NCI-H446 (cell line): ENCODE results near the gene DDX25.
A peak's percentile ranks its signal among the peaks of the same experiment; 100 is the strongest.

Source experiments
- DNase-seq, 2 experiments: peaks; one replicate each; lab custom pipeline; 2025; lab: John Stamatoyannopoulos, UW

The DDX25 gene

DNA sequence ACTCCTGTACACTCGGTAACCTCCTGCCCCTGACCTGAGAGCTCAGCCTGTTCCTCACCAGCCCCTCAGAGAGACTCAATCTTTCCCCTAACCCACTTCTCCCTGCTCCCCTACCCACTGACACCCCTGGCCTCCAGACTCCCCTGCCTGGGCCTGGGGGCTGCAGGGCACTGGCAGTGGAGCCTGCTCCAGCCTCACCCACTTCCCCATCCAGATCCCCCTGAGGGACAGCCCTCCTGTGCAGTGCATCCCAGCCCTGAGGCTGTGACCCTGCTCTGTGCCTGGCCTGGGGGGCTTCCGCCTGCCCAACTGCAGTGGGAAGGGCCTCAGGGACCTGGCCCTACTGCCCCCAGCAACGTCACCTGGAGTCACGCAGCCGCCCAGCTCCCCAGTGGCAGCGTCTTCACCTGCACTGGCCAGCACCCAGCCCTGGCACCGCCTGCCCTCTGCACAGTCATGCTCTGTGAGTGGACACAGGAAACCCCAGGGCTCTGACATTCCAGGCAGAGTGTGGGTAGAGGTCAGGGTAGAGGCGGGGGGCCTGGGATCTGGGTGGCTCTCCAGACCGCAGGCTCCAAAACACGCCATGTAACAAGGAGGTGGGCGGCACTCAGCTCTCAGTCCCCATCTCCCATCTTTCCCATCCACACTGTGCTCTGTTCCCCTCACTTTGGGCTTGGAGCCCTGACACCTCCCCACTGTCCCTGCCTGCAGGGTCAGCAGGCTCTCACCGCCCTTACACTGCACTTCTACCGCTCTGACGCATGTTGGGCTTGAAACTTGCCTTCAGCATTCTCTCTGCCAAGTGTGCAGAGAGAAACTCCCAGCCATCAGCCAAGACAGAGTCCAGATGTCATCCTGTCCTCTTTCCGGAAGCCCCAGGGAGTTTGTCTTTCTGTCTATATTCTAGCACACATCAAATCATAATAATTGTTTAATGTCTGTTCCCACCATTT, 46.7 kb downstream of the DDX25 start:
- peak; percentile 18 to 70 for DNase-seq

DNA sequence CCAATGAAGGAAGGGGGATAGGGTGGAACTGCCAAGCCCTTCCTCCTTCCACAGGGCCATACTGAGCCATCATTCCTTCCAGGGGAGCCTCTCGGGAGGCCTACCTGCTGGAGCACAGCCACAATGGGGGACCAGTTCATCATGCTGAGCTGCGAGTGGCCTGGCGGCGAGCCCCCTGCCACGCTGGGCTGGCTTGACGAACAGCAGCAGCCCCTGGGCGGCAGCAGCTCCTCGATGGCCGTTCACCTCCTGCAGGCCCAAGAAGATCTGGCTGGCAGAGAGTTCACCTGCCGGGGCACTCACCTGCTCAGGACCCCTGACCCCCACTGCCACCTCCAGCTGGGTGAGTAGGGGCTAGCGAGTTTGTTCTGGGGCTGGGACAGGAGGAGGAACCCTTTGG, 47.4 kb downstream of the DDX25 start:
- DNase-seq, result no peak

DNA sequence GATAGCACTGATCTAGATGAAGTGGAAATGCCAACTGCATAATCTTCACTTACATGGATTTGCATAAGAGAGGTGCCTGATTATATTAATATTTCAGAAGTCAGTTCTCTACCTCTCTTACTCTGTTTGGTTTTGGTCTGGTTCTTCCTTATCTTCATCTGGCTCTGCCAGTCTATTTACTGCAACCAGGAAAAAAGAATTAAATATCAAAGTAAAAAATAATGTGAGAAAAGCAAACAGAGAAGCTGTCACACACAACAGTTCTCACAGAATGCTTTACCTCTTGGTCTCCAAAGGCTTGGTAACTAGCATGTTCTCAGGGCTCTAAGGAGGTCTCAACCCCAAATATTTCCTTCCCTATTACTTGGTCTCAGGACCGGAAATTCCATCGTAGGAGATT, 48.3 kb downstream of the DDX25 start:
- no peak for DNase-seq

DNA sequence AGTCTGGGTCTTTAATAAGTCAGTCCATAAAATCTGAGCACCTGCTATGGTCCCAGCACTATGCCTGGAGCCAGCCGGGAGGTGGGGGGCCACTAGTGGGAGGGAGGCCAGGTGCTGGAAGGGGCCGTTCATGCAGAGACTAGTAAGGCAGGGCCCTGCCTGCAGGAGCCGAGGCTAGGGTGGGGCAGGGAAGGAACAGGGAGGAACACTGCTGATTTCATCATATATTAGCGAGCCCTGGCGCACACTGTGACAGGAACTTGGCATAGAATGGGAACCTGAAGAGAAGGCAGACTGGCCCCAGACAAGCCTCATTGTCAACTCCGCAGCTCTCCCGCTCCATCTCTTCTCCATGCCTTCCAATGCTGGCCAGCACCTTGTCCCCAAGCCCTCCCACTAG, 48.7 kb downstream of the DDX25 start:
- DNase-seq, result peak; percentile 72 to 80

DNA sequence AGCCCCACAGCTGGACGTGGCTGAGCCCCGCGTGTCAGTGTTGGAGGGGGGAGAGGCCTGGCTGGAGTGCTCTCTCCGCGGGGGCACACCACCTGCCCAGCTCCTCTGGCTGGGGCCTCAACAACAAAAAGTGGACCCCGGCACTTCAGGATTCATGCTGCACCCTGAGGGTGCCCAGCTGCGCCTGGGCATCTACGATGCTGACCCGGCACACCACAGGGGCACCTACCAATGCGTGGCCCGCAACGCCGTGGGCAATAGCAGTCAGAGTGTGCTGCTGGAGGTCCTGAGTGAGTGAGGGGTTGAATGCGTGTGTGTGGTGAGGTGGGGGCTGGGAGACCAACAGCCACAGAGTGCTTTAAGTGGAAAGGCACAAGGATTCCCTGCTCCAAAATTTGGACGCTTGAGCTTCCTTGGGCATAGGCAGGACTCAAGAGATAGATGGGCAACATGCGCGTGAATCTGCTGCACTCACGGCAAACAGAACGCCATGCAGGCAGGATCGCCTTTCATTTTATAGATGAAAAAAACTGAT, 49.2 kb downstream of the DDX25 start:
- no peak for DNase-seq

- no peak for DNase-seq
Observed at GRCh38 chr11:125954123-125954944, 50.0 kb downstream of the DDX25 start.

- DNase-seq, result no peak
Observed at GRCh38 chr11:125954945-125955640, 50.8 kb downstream of the DDX25 start.

GRCh38 chr11:125955856-125956255, 51.5 kb downstream of the DDX25 start:
- DNase-seq, result no peak

DNA sequence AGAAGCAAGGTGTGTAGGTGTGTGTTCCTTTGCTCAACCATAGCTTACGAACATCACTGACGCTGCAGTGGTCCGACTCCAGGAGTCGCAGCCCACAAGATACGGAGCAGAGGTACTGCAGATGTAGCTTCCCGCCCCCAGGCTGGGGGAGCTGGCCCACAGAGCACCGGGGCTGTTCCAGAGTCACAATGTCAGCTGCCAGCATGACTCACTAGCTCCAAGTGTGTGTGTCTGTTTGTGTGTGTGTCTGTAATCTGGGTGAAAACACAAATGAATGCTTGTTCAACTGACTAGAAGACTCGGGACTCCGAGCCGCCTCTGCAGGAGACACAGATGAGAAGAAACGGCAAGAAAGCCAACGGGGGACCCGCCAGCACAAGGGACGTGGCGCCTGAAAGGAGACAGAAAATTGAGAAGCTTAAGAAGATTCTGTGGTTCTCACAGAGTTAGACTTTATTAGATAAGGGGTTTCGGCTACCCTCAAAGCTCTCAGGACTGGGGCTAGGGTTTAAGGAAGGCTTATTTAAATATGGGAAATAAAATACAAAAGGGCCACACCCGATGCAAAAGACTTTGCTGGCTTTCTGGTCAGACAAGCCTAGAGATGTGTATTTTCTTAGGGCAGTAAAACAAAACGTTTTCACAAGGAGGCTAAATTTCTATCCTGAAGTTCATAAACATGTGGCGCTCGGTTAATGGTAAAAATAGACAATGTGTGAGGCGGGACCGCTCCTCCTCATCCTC, 52.3 kb downstream of the DDX25 start:
- no peak for DNase-seq

DNA sequence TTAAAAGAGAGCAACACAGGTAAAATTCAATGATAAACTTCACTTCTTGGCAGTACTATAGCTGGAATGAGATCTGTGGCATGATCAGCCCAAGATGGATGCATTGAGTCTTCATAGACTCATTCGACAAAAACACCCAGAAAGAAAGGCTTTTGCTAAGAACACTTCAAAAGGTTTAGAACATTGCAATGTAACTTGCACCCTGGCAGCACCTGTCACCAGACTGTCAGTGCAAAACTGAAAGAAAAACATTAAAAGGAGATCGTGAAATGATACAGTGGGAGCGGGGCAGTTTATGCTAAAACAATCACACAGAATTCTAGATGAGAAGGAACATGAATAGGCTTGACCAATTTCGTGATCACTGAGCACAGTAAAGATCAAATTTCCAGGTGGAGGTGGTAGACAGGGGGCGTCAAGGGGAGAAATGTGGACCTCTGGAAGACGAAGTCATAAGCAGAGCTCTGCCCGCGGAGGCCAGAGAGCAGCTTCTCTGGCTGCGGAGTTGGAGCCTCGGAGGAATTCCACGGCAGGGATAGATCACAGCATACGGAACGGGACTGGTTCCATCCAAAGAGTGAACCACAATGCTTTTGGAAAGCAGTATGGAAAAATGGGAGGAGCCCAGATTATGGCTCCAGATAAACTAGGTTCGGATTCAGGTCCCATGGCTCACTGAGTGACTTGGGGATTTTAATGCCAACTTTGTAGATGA, 53.5 kb downstream of the DDX25 start:
- DNase-seq, result no peak

GRCh38 chr11:125958872-125959400, 54.6 kb downstream of the DDX25 start:
- no peak for DNase-seq

- no peak for DNase-seq
Observed at GRCh38 chr11:125959511-125959910, 55.2 kb downstream of the DDX25 start.

GRCh38 chr11:125959931-125960330, 55.6 kb downstream of the DDX25 start:
- DNase-seq, result no peak

- DNase-seq, result no peak
Observed at GRCh38 chr11:125960771-125961170, 56.5 kb downstream of the DDX25 start.

GRCh38 chr11:125967515-125967914, 63.2 kb downstream of the DDX25 start:
- no peak for DNase-seq

- no peak for DNase-seq
Observed at GRCh38 chr11:125968354-125968753, 64.0 kb downstream of the DDX25 start.

- no peak for DNase-seq
Observed at GRCh38 chr11:125971618-125972017, 67.3 kb downstream of the DDX25 start.

DNA sequence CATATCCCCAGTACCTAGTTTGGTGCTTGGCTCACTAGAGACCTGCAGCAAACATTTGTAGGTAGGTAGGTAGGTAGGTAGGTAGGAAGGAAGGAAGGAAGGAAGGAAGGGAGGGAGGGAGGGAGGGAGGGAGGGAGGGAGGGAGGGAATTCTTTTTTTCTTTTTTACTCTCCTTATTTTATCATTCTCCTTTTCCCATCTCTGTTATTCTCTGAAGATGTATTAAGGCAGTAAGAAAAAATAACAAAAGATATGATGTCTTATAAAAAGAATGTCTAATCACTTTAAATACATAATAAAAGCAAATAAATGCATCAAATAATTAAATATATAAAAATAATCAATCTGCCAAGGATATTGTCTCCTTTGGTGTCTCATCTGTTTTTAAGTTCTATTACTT, 70.0 kb downstream of the DDX25 start:
- no peak for DNase-seq

- no peak for DNase-seq
Observed at GRCh38 chr11:125975634-125976033, 71.3 kb downstream of the DDX25 start.

DNA sequence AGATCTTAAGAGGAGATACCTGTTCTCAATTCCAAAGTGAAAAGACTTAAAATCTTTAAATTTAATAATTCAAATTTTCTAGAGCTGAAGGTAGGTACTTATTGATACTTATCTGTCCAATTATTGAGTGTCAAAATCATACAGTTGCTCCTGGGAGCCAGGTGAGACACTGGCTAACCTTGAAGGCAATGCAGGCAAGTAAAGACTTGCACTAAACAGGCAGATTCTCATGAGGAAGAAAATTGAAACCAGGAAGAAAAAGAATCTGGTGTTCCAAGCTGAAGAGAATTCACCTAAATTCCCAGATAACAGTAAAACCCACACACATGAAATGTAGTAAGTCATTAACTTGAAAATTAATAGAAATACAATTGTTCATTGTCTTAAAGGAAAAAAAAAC, 71.8 kb downstream of the DDX25 start:
- no peak for DNase-seq
